NCI-H1417 (cell line): ENCODE measurements around the gene PRKD1.

Source experiments
- DNase-seq, 3 experiments: peaks; one replicate each; lab custom pipeline; 2025; lab: John Stamatoyannopoulos, UW

Gene PRKD1

GRCh38 chr14:29927376-29928116 is at the start of gene PRKD1:
PRKD1 (minus strand) TSS chr14:29927847.
- DNase-seq: peak; percentile 43 to 86 (median 86)

- DNase-seq: no peak
Observed at GRCh38 chr14:29971101-29971500, 43.5 kb upstream of the PRKD1 start.

GRCh38 chr14:29955087-29955486 is 27.4 kb upstream of the PRKD1 start:
- no peak for DNase-seq

GRCh38 chr14:29953501-29953900 is 25.9 kb upstream of the PRKD1 start:
- DNase-seq: no peak

- no peak for DNase-seq
Observed at GRCh38 chr14:29944091-29944490, 16.4 kb upstream of the PRKD1 start.

GRCh38 chr14:29941401-29941800 is 13.8 kb upstream of the PRKD1 start:
- DNase-seq: no peak

GRCh38 chr14:29940482-29940881 is 12.8 kb upstream of the PRKD1 start:
- DNase-seq: no peak

GRCh38 chr14:29937116-29937515 is 9.5 kb upstream of the PRKD1 start:
- no peak for DNase-seq

- DNase-seq: no peak
Observed at GRCh38 chr14:29930283-29930682, 2.6 kb upstream of the PRKD1 start.

- no peak for DNase-seq
Observed at GRCh38 chr14:29928117-29928640, 532 bp upstream of the PRKD1 start.

- DNase-seq: peak; percentile 47 to 87 (median 86)
Observed at GRCh38 chr14:29926701-29927375, 809 bp downstream of the PRKD1 start.

- DNase-seq: peak in 2 of 3 experiments; percentile 42 to 69
Observed at GRCh38 chr14:29926228-29926627, 1.4 kb downstream of the PRKD1 start.

GRCh38 chr14:29925736-29926135 is 1.9 kb downstream of the PRKD1 start:
- peak in 1 of 3 experiments; percentile 47 for DNase-seq

- no peak for DNase-seq
Observed at GRCh38 chr14:29925101-29925722, 2.4 kb downstream of the PRKD1 start.

GRCh38 chr14:29919845-29920244 is 7.8 kb downstream of the PRKD1 start:
- DNase-seq: no peak

GRCh38 chr14:29918981-29919380 is 8.7 kb downstream of the PRKD1 start:
- no peak for DNase-seq

GRCh38 chr14:29913566-29913965 is 14.1 kb downstream of the PRKD1 start:
- no peak for DNase-seq

- peak in 1 of 3 experiments; percentile 12 for DNase-seq
Observed at GRCh38 chr14:29911810-29912209, 15.8 kb downstream of the PRKD1 start.

- no peak for DNase-seq
Observed at GRCh38 chr14:29908652-29909577, 18.7 kb downstream of the PRKD1 start.

- DNase-seq: peak in 2 of 3 experiments; percentile 12 to 36
Observed at GRCh38 chr14:29906256-29906870, 21.3 kb downstream of the PRKD1 start.

- no peak for DNase-seq
Observed at GRCh38 chr14:29905543-29905942, 22.1 kb downstream of the PRKD1 start.
